Measurements from ENCODE around the gene PASK. TPM values are rescaled to one million over a fixed set of nuclear protein-coding genes. Genes with fewer than 3 reads are reported as not detected.

The PASK gene
- total RNA-seq, 1 experiment from 2014 or later: 21.1 TPM

DNA sequence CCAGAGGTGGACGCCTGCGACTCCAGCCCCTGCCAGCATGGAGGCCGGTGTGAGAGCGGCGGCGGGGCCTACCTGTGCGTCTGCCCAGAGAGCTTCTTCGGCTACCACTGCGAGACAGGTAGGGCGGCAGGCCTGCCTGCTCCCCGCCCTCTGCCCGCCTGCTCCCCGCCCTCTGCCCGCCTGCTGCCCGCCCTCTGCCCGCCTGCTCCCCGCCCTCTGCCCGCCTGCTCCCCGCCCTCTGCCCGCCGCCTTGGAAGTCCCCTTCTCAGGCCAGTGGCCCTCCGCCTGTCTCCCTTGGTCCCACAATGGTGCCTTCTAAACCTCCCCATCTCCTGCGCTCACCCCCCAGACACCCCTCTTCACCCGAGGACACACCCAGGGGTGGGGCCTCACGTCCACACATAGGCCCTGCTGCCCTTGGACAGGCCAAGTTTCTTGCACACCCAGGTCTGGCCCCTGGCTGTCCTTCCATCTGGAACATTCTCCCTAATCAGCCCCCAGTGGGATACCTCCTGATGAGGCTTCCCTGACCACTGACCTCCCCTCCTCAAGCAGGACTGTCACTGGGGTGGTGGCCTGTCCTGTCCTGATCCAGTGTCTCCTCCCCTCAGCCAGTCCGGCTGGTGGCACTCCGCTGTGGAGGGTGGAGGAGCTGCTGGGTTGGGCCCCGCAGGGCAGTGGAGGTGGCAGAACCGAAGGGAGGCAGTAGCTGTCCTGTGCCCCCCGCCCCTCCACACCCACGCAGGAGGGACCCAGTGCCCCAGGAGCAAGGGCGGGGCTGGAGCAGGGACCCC is 85.1 kb downstream of the PASK start:
- intact Hi-C loops (cut with micrococcal nuclease; ENCODE audit: unreplicated experiment): loop anchor here (5.0 kb wide), 1 partner anchor 212 kb away; no protein-coding TSS in a partner anchor
- no peaks in the 10 kb centered on the region for H3K9me3 Mint-ChIP-seq (ENCODE audit: unreplicated experiment)

DNA sequence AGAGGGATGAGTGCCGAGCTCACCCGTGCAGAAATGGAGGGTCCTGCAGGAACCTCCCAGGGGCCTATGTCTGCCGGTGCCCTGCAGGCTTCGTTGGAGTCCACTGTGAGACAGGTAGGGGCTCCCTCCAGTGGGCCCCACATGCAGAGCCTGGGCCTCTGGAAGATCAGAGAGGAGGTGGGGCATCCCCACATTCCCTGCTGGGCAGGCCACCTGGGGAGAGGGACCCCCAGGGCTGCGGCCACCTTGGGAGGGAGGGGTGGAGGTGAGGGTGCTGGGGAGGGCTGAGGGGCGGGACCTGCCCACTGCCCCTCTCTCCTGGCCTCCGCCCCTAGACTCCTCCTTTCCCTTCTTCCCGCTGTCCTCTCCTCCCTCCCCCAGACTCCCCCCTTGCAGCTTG is 85.7 kb downstream of the PASK start:
- H3K9me3 Mint-ChIP-seq (ENCODE audit: unreplicated experiment): no peaks in the 10 kb centered on the region
- H3K36me3 Mint-ChIP-seq (ENCODE audit: insufficient read depth, unreplicated experiment): no peaks in the 10 kb centered on the region
- H3K4me1 Mint-ChIP-seq (ENCODE audit: low read depth, unreplicated experiment): no peaks in the 10 kb centered on the region
- DNase-seq: no peak
- Histone ChIP-seq H3K27me3 (replicated peaks; ENCODE audit: control insufficient read depth, insufficient read depth, low read length) (no peaks in the 10 kb centered on the region), H3K36me3 (ENCODE audit: control insufficient read depth, insufficient read depth, low read length) (no peaks in the 10 kb centered on the region), H3K4me3 (ENCODE audit: low read depth, low read length) (peak overlapping the region; percentile 22), H3K9me3 (no peaks in the 10 kb centered on the region), H3K4me1 (no peaks in the 10 kb centered on the region)
- peaks cover 6% of the 10 kb centered on the region for H3K27me3 Mint-ChIP-seq (ENCODE audit: insufficient read depth, unreplicated experiment)
- POLR2A ChIA-PET: no interaction called here
- BruUV-seq (replicated peaks): no TSS peak
- intact Hi-C loops (cut with micrococcal nuclease; ENCODE audit: unreplicated experiment): loop anchor here (5.0 kb wide), 1 partner anchor 211 kb away; no protein-coding TSS in a partner anchor
- no peak overlapping the region for H3K27ac Mint-ChIP-seq (ENCODE audit: unreplicated experiment)
- CTCF ChIA-PET: no interaction called here
- TF ChIP-seq, protein P1, sequence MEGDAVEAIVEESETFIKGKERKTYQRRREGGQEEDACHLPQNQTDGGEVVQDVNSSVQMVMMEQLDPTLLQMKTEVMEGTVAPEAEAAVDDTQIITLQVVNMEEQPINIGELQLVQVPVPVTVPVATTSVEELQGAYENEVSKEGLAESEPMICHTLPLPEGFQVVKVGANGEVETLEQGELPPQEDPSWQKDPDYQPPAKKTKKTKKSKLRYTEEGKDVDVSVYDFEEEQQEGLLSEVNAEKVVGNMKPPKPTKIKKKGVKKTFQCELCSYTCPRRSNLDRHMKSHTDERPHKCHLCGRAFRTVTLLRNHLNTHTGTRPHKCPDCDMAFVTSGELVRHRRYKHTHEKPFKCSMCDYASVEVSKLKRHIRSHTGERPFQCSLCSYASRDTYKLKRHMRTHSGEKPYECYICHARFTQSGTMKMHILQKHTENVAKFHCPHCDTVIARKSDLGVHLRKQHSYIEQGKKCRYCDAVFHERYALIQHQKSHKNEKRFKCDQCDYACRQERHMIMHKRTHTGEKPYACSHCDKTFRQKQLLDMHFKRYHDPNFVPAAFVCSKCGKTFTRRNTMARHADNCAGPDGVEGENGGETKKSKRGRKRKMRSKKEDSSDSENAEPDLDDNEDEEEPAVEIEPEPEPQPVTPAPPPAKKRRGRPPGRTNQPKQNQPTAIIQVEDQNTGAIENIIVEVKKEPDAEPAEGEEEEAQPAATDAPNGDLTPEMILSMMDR (IDR thresholded peaks at IDR 0.05; ENCODE audit: insufficient read depth in 1 of 2, low read depth in 1 of 2, low read length in 1 of 2, severe bottlenecking in 1 of 2, unreplicated experiment in 1 of 2): peak in 1 of 2 experiments; percentile 24
- H3K4me3 Mint-ChIP-seq (ENCODE audit: unreplicated experiment): peak overlapping the region; percentile 62

More for the DNA sequence above, 85.1 kb downstream of the PASK start:
- H3K27me3 Mint-ChIP-seq (ENCODE audit: insufficient read depth, unreplicated experiment): peaks cover 6% of the 10 kb centered on the region
- no peaks in the 10 kb centered on the region for H3K36me3 Mint-ChIP-seq (ENCODE audit: insufficient read depth, unreplicated experiment)
- H3K36me3 ChIP-seq (ENCODE audit: control insufficient read depth, insufficient read depth, low read length): no peaks in the 10 kb centered on the region
- no TSS peak for BruUV-seq (replicated peaks)
- no peaks in the 10 kb centered on the region for H3K4me1 Mint-ChIP-seq (ENCODE audit: low read depth, unreplicated experiment)
- peak in 1 of 2 experiments; percentile 28 for DNase-seq
- no peaks in the 10 kb centered on the region for H3K4me1 ChIP-seq
- no peaks in the 10 kb centered on the region for H3K9me3 ChIP-seq
- ChIA-PET CTCF (no interaction called here), POLR2A (no interaction called here)
- H3K27me3 ChIP-seq (replicated peaks; ENCODE audit: control insufficient read depth, insufficient read depth, low read length): no peaks in the 10 kb centered on the region
- peak overlapping the region; percentile 22 for H3K4me3 ChIP-seq (ENCODE audit: low read depth, low read length)
- TF ChIP-seq, protein P1 (IDR thresholded peaks at IDR 0.05; ENCODE audit: insufficient read depth in 1 of 2, low read depth in 1 of 2, low read length in 1 of 2, severe bottlenecking in 1 of 2, unreplicated experiment in 1 of 2): no peak
- no peak overlapping the region for H3K27ac Mint-ChIP-seq (ENCODE audit: unreplicated experiment)
- H3K4me3 Mint-ChIP-seq (ENCODE audit: unreplicated experiment): peak overlapping the region; percentile 62

DNA sequence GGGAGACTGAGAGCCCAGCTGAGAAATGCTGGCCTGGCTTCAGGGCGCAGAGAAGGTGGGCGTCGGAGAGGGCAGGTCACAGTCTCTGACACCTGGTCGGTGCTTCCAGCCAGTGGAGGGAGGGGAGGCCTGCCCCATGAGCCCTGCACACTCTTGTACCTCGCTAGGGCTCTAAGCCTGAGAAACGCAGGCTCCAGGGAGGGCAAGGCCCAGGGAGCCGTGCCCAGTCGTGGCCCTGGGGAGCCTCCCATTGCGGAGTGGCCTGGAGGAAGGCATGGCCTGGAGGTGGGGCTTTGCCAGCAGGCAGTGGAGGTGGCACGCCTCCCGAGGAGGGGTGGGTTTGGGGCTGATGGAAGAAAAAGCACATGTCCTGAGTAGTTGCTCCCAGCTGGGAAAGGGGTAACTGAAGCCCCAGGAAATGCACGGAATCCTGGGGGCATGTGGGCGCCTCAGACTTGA is 86.2 kb downstream of the PASK start:
- TF ChIP-seq, protein P1 (IDR thresholded peaks at IDR 0.05; ENCODE audit: insufficient read depth in 1 of 2, low read depth in 1 of 2, low read length in 1 of 2, severe bottlenecking in 1 of 2, unreplicated experiment in 1 of 2): no peak
- no TSS peak for BruUV-seq (replicated peaks)
- no peak for DNase-seq
- H3K4me1 ChIP-seq: no peaks in the 10 kb centered on the region
- Mint-ChIP-seq H3K36me3 (ENCODE audit: insufficient read depth, unreplicated experiment) (no peaks in the 10 kb centered on the region), H3K4me1 (ENCODE audit: low read depth, unreplicated experiment) (no peaks in the 10 kb centered on the region), H3K27ac (ENCODE audit: unreplicated experiment) (no peak overlapping the region), H3K9me3 (ENCODE audit: unreplicated experiment) (no peaks in the 10 kb centered on the region), H3K27me3 (ENCODE audit: insufficient read depth, unreplicated experiment) (peaks cover 6% of the 10 kb centered on the region), H3K4me3 (ENCODE audit: unreplicated experiment) (no peak overlapping the region)
- H3K9me3 ChIP-seq: no peaks in the 10 kb centered on the region
- CTCF ChIA-PET: no interaction called here
- no peaks in the 10 kb centered on the region for H3K27me3 ChIP-seq (replicated peaks; ENCODE audit: control insufficient read depth, insufficient read depth, low read length)
- H3K36me3 ChIP-seq (ENCODE audit: control insufficient read depth, insufficient read depth, low read length): no peaks in the 10 kb centered on the region
- intact Hi-C loops (cut with micrococcal nuclease; ENCODE audit: unreplicated experiment): loop anchor here (5.0 kb wide), 1 partner anchor 211 kb away; no protein-coding TSS in a partner anchor
- POLR2A ChIA-PET: no interaction called here
- H3K4me3 ChIP-seq (ENCODE audit: low read depth, low read length): no peak overlapping the region

Data from Caco-2 (cell line).